ENCODE results near the gene BMP7. TPM values are rescaled to one million over a fixed set of nuclear protein-coding genes. Genes with fewer than 3 reads are reported as not detected.

The BMP7 gene
- total and polyA plus RNA-seq, 9 of the 15 experiments (the other 6 are each of a cell fraction or from before 2014, with no cell fraction given) = 0.18 TPM; not detected in 8

DNA sequence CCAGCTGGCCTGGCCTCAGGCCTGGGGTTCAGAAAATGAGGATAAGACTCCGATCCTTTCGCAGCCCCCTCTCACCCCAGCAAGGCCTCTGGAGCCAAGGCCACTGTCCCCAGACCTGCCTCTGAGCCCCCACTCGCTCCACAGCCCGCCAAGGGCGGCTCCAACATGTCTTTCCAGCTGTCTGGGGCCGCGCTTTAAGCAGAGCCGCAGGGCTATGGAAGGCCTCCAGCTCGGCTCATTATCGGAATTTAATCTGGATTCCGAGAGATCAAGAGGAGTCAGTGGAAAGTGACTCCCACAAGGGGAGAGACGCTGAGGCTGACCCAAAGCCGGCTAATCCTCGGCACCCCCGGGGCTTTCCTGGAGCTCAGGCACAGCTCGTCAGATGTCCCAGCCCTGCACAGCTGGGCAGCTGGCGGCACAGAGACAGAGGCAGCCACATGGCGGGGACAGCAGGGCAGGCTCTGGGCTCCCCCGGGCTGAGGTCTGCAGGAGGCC, 41.8 kb downstream of the BMP7 start:
- Histone ChIP-seq H3K36me3 (ENCODE audit: control insufficient read depth, insufficient read depth, low read length) (no peaks in the 10 kb centered on the region), H3K9me1 (ENCODE audit: control insufficient read depth, insufficient read depth, low read length) (no peaks in the 10 kb centered on the region), H2AFZ (ENCODE audit: low read depth, low read length) (no peak overlapping the region), H3K4me2 (ENCODE audit: insufficient read depth, low read length) (no peak overlapping the region), H3K4me1 (replicated peaks in 1 of 2; ENCODE audit: control insufficient read depth in 2 of 2, insufficient read depth in 2 of 2, low read length in 2 of 2) (peaks cover 0 to 5% of the 10 kb centered on the region in 2 experiments; a peak in 1 of 5 replicates), H3K9me3 (replicated peaks; ENCODE audit: control insufficient read depth, insufficient read depth, low read depth, low read length) (no peaks in the 10 kb centered on the region), H3K27me3 (ENCODE audit: control insufficient read depth in 2 of 2, insufficient read depth in 2 of 2, low read length in 2 of 2) (peaks cover 15 to 76% of the 10 kb centered on the region in 2 experiments; a peak in 3 of 5 replicates), H3K4me3 (no peak overlapping the region), H3K27ac (ENCODE audit: extremely low read depth, low read depth, low read length) (no peak overlapping the region), H3K79me2 (ENCODE audit: control insufficient read depth, insufficient read depth, low read length) (no peaks in the 10 kb centered on the region), H4K20me1 (replicated peaks; ENCODE audit: control insufficient read depth, insufficient read depth, low read length) (peaks cover 13% of the 10 kb centered on the region; the same call in 1 of the 2 replicates), H3K9ac (ENCODE audit: insufficient read depth in 1 of 2, low read depth in 2 of 2, low read length in 2 of 2) (no peak overlapping the region)
- 3% methylated on average over 19 of the region's 19 CpGs for WGBS (ENCODE audit: insufficient coverage, low coverage, missing lambda C conversion rate)
- BruUV-seq (replicated peaks) = no TSS peak
- ATAC-seq (no peak; the same call in 2 of the 3 replicates), FAIRE-seq (no peak), DNase-seq (ENCODE audit: extremely low read depth in 1 of 4, low spot score in 3 of 4) (no peak)
- no peak for TF ChIP-seq FIP1L1 (IDR thresholded peaks at IDR 0.05; ENCODE audit: low read depth, low read length, poor library complexity, severe bottlenecking)
- no peak for TF ChIP-seq CBFB (CRISPR knock-in tag; IDR thresholded peaks at IDR 0.05)
- TF ChIP-seq CREB1 (IDR thresholded peaks at IDR 0.05) = no peak
- no peak for TF ChIP-seq CREB1 (CRISPR knock-in tag; IDR thresholded peaks at IDR 0.05)
- no peak for TF ChIP-seq RBM14 (IDR thresholded peaks at IDR 0.05; ENCODE audit: borderline replicate concordance, insufficient read depth, low read depth, low read length)
- no peak for TF ChIP-seq THRAP3 (IDR thresholded peaks at IDR 0.05; ENCODE audit: borderline replicate concordance)
- TF ChIP-seq NELFE (IDR thresholded peaks at IDR 0.05; ENCODE audit: insufficient read depth, insufficient read length) = no peak
- no peak for TF ChIP-seq ZNF79 (CRISPR knock-in tag; IDR thresholded peaks at IDR 0.05; ENCODE audit: low read depth)
- no peak for TF ChIP-seq ZSCAN32 (CRISPR knock-in tag; IDR thresholded peaks at IDR 0.05)
- TF ChIP-seq MYNN (IDR thresholded peaks at IDR 0.05) = no peak
- no peak for TF ChIP-seq MYNN (CRISPR knock-in tag; IDR thresholded peaks at IDR 0.05)
- TF ChIP-seq ZNF133 (CRISPR knock-in tag; IDR thresholded peaks at IDR 0.05) = no peak
- TF ChIP-seq, protein P1, sequence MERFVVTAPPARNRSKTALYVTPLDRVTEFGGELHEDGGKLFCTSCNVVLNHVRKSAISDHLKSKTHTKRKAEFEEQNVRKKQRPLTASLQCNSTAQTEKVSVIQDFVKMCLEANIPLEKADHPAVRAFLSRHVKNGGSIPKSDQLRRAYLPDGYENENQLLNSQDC (CRISPR knock-in tag; IDR thresholded peaks at IDR 0.05) = no peak
- TF ChIP-seq FOXJ2 (tag; IDR thresholded peaks at IDR 0.05) = no peak
- TF ChIP-seq MAFK (IDR thresholded peaks at IDR 0.05; ENCODE audit: low read length) = no peak
- TF ChIP-seq, protein P2, sequence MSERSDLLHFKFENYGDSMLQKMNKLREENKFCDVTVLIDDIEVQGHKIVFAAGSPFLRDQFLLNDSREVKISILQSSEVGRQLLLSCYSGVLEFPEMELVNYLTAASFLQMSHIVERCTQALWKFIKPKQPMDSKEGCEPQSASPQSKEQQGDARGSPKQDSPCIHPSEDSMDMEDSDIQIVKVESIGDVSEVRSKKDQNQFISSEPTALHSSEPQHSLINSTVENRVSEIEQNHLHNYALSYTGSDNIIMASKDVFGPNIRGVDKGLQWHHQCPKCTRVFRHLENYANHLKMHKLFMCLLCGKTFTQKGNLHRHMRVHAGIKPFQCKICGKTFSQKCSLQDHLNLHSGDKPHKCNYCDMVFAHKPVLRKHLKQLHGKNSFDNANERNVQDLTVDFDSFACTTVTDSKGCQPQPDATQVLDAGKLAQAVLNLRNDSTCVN (CRISPR knock-in tag; IDR thresholded peaks at IDR 0.05) = no peak
- no peak for TF ChIP-seq ZNF586 (CRISPR knock-in tag; conservative IDR thresholded peaks at IDR 0.05)
- TF ChIP-seq KDM2B (CRISPR knock-in tag; IDR thresholded peaks at IDR 0.05) = no peak
- TF ChIP-seq TAF7 (tag; IDR thresholded peaks at IDR 0.05) = no peak
- in situ Hi-C loops (cut with MboI) (no loop called here), intact Hi-C loops (cut with micrococcal nuclease) (no loop called here)
- ChIA-PET POLR2A (no interaction called here), CTCF (ENCODE audit: low intra/inter-chr PET ratio) (no interaction called here)

Data from K562 (cell line).